Putamen (tissue), 1 donor: ENCODE measurements around the gene GOLT1A.
A peak's percentile ranks its signal among the peaks of the same experiment; 100 is the strongest.

Experiments
- DNase-seq: peaks from one replicate; pipeline ENCODE4 v3.0.0-alpha.2; 2016; ENCODE audit warnings: low spot score

The GOLT1A gene

DNA sequence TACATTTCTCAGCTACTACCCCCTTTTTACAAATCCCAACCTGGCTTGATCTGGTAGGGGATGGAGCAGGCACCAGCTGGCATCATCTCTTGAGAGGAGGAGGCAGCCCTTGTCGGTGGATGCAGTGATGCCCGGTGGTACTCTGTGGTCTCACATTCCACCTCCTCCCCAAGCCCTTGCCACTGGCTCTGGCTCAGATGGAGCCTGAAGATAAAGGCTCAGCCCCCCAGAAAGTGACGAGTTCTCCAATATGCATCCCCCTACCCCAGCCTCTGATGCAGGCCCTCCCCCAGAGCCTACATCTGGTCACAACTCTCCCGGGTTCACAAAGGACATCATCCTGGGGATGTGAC lies 3.8 kb upstream of the GOLT1A start:
- DNase-seq: no peak

DNA sequence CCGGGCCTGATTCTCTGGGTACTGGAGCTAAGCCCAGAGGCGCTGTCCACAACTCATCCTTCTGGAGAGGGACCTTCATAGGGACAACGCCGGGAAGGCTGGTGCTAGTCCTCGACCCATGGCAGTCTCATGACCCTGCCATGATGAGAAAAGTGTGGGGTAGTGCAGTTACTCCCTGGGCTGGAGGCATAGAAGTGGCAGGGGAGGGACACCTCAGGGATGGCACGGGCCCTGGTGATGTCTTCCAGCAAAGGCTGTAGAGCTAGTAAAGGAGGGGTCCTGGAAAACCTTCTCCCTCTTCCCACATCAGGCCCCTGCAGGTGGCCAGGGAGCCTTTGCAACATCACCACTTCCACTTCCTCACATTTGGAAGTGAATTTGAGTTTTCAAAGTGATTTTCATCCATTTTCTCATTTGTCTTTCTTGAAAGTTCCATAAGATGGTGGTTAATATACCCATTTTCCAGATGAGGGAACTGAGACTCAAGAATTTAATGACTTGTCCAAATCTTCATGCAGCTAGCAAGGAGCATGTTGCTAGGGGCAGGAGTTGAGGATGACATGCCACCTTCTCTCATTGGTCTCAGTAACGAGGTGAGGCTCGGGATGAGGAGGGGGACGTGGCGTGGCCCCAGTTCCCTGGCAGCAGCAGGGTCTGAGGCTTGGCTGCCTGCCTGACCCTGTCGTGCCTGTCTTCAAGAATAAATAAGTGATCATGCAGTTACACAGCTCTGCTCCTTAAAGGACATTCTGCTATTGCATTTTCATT lies 3.3 kb upstream of the GOLT1A start:
- no peak for DNase-seq

DNA sequence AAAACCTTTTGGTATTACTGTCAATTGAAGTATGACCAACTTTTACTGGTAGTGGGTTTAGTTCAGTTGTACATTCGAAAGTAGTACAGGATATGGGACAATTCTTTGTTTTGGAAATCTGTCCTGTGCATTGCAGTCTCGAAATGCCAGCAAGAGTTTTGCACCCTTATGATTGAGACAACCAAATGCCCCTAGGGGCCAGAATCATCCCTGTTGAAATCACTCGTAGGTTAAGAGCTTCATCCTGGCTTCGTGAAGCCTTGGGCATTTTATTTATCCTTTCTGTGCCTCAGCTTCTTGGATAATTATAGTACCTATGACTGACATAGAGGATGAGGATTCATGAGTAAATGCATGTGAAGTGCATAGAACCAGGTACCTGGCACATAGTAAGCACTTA lies 2.4 kb upstream of the GOLT1A start:
- no peak for DNase-seq

DNA sequence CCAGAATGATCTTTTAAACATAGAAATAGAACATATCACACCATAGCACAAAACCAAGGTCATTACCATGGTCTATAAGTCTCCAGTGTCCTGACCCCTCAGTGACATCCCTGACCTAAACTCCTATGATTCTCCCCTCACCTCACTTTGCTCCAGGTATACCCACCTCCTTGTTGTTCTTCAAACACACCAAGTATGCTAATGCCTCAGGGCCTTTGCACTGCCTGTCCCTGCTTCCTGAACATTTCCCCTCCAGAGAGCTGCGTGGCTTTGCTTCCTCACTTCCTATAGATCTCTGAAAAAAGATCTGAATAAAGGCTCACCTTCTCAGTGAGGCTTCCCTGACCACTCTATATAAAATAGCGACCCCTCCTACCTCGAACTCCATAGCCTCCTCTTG lies 1.1 kb downstream of the GOLT1A start:
- DNase-seq: no peak

DNA sequence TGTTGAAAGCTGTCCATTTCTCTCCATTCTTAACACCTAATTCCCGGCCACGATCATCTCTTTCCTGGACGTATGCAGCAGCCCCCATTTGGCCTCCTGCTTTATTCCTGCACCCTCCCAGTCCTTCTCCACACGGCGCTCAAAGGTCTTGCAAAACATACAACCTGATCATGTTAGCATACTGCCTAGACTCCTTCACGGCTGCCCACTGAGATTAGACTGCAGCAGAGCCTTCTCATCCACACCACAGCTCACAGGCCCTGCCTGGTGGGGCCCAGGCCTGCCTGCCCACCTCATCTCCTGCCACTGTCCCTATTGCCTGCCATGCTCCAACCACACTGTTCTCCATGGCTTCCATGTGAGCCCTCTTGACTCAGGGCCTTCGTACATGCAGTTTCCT lies 2.7 kb downstream of the GOLT1A start:
- no peak for DNase-seq

DNA sequence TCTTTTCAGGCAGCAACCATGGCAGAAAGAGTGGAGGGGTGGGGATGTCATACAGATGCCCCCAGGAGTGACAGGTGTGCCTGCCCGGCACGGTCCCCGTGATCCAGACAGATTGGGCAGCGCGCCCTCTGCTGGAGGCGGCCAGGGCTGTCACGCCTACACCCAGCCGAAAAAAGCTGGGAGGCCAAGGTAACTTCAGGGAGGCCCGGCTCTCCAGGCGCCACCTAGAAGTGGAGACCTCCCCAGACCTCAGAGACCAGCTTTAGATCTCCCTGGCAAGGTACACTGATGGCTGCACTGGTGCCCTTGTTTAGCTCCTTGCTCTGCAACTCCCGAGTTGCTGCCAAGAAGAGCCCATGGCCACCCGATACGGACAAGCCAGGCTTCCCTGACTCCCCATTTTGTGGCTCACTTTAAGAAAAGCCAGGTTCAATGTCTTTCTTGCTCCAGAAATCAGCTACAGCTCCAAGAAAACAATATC lies 6.6 kb downstream of the GOLT1A start:
- DNase-seq: no peak

DNA sequence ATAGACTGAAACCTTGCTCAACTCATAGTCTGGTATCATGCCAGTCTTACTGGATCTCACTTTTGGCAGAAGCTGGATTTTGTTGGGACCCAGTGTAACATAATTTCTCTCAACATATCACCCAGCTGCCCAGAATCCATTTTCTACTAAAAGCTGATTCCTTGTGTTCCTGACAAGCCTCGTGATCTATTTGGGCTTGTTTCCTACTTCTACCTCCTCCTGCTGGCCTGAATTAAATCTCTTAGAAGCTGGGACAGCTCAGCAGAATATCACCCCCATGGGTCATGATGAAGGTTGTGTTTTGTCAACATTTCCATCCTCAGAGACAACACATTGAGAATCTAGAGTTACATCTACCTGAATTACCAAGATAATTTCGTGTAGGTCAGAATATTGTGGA lies 7.7 kb downstream of the GOLT1A start:
- DNase-seq: no peak

DNA sequence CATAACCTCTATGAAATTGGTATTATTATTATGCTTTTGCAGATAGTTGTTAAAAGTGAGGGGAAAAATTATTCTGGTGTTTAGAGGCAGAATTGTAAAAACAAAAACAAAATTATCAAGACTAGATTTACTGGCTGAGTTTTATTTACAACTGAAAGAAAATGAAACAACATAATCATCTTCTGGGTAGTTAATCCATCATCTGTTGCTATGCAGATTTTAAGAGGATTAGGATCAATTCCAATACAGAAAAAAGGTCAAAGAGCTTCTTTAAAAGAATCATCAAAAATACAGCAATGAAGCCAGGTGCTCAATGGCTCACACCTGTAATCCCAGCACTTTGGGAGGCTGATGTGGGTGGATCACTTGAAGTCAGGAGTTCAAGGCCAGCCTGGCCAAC lies 8.3 kb downstream of the GOLT1A start:
- DNase-seq: no peak

DNA sequence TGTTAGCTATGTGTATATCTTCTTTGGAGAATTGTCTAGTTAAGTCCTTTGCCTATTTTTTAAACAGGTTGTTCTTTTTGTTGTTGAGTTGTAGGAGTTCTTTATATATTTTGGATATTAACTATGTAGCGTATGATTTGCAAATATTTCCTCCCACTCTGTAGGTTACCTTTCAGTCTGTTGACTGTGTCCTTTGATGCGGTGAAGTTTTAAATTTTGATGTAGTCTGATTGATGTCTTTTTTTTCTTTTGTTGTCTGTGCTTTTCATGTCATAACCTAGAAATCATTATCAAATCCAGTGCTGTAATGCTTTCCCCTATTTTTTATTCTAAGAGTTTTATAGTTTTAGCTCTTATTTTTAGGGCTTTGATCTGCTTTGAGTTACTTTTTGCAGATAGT lies 8.8 kb downstream of the GOLT1A start:
- no peak for DNase-seq

DNA sequence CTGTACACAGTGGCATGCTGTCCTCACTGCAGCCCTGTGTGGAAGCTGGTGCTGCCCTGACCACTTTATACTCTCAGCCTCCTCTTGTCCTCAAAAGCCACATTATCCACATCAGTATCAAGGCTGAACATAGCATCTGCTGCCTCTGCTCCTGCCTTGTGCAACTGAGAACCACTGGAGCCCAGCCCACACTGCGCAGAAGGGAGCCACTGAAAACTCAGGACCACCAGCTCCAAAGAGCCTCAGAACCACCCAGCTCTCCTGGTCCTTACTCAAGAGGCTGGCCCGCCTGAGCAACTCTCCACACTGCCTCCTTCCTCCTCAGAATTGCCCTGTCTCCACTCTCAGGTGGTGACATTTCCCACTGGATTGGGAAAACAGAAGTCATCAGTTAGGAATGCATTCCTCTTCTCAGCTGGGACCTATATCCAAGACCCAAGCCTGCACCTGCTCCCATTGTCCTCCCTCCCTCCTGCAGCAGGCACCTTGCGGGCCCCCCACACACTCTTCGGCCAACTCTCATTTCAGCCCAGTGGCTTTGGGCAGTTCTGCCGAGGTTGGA lies 10.5 kb downstream of the GOLT1A start:
- DNase-seq: no peak

DNA sequence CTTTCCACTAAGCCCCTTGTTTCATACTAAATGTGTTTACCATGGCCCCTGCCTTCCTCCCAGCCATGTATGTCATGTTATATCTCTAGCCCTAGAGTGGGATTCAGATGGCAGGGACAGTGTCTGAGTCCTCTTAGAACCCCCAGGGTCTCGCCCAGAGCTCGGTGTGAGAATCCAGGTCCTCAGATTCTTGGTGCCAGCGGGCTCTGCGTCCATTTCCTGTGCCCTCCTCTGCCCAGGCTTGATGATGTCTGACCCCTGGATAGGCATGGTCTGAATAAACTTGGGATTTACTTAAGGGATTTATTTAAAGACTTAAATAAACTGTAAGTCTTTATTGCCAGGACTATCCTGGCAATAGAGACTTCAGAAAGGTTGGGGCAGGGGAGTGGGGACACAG lies 11.3 kb downstream of the GOLT1A start:
- DNase-seq: no peak

DNA sequence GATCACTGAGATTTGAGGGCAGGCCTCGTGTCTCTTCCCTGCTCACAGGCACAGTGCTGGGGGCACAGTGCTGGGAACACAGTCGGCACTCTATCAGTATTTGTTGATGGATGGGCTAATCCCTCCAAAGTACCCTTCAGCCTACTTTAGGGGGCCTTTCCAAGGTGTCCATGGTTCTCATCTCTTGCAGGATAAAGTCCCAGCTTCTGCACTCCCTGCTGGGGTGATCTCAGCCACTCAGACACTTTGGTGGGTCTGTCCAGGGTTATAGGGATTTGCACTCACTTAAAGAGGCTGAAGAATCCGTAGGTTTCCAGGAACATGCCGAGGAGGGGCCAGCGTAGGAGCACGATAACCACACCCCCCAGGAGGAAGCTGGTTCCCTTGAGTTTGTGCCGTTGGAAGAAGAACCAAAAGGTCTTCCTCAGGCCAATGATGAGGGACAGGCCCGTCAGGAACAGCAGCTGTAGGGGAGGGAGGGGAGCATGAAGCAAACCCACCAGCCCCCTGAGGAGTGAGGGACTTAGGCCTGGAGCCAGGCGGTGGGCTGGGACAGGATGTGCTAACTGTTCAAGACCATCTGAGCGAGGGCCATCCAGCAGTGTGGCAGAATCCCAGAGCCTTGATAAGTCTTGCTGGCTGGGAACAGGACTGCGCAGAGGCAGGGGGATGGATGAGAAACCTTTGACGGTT lies 12.3 kb downstream of the GOLT1A start:
- no peak for DNase-seq

DNA sequence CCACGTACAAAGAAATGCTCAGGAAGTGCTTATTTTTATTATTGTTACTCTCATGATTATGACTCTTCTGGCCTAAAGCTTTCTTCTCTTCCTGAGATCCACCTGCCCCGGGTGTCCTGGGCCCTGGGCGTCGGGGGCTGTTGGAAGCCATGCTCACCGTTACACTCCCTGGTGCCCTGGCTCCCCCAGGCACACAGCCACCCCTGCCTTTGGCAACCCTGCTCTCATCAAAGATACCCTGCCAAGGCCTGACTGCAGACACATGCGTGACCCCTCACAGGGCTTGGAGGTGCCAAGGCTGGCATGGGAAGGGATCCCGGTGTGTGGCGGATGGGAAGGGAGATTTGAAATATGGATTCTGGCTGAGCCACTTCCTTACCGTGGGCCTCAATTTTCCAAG lies 14.2 kb downstream of the GOLT1A start:
- no peak for DNase-seq

DNA sequence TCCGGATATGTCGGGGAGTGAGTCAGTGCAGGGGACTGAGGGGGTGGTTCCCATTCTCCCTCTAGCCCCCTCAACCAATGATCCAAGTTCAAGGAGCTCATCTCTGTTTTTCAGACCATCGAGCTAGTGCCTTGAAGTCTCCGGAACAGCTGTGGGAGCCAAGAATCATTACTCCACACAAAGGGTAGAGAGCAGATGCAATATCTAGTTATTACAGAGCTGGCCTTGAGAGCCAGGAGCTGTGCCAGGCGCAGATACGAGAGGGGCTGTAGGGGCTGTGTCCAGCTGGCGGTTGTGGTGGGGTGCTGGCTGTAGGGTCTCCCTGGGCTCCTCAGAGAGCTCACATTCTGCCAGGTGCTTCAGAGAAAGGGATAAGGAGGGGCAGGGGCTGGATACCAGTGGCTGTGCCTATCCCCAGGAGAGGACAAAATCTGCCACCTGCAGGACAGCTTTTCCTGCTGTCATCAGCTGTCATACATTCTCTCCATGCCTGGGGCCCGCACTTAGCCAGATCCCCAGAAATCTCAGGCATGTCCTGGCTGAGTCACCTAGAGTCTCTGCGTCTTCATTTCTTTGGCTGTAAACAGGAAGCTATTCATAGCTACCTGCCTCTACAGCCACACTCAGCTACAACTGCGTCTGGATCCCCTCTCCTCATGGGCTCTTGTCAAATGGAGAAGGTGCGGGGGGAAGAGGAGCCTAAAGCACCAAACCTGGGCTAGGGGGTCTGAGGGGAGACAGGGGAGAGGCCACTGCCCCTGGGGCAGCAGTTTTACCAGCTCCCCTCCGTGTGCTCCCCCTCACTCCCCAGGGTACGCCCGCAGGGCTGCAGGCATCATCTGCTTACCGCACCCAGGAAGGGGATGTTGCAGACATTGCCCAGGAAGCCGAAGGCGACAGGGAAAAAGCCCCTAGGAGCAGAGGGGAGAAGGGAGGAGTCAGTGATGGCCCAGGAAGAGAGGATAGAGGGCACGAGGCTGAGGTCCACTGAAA lies 15.1 kb downstream of the GOLT1A start:
- no peak for DNase-seq

DNA sequence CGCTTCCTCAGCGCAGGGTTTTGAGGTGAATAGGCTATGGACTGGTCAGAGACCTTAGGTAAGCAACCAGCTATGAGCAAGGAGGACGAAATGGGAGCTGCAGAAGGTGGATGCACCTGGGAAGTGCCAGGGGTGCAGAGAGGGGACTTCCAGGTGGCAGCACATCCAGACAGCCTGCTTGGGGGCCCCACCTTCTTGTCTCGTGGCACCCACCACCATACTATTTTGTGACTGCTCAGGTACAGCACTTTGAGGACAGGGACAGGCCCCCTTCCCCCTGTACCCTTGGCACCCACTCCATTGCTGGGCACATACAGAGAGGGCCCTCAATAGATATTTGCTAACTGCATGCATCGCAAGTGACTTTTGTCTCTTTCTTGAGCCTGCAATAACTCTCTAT lies 16.7 kb downstream of the GOLT1A start:
- DNase-seq: no peak

DNA sequence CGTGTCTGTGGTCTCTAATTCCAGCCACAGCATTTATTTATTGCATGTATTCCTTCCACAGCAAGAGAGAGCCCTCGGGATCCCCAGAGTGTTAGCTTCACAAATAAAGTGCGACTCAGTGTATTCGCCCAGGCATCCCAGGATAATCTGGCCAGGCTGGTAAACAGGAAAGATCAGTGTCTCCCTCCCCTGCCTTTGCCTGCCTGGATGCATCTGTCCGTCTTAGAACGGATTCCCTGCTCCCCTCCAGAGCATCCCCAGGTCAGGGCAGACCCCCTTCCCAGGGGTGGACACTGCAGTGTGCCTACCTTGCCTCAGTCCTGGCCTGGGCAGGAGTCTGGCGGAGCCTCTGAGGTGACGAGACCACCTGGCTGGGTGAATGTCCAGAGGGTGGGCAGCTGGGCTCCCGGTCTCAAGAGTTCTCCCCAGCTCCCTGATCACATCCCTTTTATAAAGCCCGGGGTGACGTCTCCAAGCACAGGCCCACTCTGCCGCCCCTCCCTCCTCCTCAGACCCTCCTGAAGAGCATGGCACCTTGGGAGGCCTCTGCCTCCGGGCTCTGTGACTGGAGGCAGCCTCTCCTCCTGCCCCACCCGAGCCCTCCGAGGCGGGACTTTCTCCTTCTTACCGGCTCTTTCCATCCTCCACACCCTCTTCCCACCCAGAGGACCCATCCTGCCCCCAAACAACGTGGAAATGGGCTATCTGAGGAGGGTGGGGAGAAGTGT lies 17.6 kb downstream of the GOLT1A start, which contains the start of gene KISS1:
KISS1 (minus strand) TSS at position 424 of the 728 bp plus-strand sequence. CDS start 3,615 bp downstream, outside the sequence.
- no peak for DNase-seq

DNA sequence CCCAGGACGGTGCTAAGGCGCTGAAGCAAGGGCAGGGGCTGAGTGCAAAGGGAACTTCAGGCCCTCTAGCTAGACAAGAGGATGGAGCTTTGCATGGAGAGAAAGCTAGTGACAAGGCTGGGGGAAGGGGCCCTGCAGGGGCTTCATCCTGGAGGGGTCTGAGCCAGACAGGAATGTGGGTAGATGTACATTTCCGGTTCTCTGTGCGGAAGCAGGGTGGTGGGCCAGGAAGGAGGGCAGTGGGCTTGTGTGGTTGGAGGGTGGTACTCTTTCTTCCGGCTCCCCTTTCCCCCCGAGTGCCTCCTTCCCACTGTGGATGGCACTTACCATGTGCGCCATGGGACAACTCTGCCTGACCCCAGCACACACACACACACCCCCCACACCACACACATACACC lies 19.0 kb downstream of the GOLT1A start:
- DNase-seq: no peak

DNA sequence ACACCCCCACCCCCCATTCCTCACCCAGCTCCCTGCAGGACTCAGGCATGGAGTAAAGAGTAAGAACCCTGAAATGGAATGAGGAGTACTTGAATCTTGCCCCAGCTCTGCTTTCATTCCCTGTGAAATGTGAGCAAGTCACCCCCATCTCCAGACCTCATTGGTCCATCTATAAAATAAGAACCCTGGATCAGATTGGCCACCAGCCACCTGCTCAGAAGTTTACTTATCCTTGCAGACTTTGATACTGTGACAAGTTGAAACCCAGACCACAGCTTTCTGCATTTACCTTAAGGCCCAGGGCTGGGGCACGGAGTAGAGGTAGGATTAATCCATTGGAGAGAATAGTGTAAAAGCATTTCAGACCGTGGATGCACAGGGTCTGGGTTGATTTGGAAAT lies 19.7 kb downstream of the GOLT1A start:
- no peak for DNase-seq

DNA sequence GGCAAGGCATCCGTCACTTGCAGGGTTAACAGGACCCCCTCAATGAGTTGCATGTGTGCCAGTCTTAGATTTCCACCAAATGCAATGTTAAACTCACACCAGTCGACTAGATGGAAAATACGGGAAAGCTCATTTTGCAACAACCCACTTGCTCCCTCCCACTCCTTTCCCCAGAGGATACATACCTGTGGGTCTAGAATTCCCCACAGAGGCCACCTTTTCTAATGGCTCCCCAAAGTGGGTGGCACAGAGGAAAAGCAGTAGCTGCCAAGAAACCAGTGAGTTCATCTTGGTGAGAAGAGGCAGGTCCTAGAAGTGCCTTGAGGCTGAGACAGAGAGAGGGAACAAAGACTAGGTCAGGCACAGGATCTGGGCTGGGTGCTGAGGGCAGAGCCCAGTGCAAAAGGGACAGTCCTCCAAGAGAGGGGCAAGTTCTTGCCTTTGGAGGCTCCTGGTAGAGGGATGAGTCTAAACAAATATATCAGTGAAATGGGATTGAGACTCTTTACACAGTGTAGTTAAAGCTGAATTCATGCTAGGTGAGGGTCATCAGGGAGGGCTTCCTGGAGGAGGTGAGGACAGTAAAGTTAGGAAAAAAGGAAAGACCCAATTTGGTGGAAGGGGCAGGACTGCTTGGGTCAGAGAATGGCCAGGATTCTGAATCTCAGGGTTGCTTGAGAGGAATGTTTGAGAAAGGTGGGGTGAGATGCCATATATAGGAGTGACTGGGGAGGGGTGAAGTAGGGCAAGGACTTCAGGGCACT lies 21.0 kb downstream of the GOLT1A start:
- DNase-seq: no peak

DNA sequence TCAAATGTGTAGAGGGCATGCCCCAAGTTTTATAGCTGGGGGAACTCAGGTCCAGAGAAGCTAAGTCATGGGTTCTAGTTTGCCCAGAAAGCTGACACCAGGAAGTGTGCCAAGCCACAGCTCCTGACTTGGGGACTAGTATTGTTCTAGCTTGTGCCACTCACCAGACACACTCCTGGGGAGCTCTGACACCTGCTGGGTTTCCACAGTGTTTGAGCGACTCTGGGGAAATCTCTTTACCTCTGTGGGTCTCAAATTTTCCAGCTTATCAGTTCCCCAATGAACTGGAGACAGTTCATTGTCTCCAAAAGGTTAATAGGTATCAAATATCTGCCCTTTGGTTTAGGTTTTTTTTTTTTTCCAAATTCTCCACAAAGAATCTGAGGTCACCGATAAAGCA lies 21.7 kb downstream of the GOLT1A start:
- DNase-seq: no peak

DNA sequence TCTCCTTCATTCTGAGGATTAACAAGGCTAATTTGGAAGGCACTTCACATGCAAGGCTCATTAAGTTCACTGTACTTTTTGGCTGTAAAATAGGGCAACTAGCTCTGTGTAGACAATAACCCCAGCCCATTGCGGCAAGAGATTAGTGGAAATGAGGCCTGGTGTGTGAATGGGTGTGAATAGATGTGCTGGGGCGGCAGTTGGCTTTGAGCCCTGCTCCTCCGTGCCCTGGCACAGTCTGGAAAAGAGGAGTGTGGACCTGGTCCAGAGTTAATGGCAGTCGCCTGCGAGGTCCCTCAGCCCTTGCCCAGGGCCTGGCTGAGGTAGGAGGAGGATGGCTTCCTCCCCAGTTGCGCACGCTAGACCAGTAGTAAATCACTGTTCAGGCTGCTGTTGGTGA lies 22.3 kb downstream of the GOLT1A start:
- DNase-seq: peak; percentile 52
